Astrocyte of the cerebellum (primary cell): ENCODE data around the gene RASAL2.

Experiments used
- DNase-seq: peaks from one replicate; pipeline ENCODE4 v3.0.0-alpha.2; 2011; ENCODE audit warnings: low read depth
- H3K4me3 ChIP-seq: 2 replicates; pipeline ENCODE4 v1.5.1; 2011; ENCODE audit warnings: mild to moderate bottlenecking, low read depth, low read length, moderate library complexity
- CTCF ChIP-seq: IDR thresholded peaks from 2 replicates; pipeline ENCODE4 v1.5.1; 2012; ENCODE audit warnings: low read length, low read depth, moderate library complexity, mild to moderate bottlenecking; ENCODE audit errors: missing control alignments
- in situ Hi-C: cut with HindIII; loops from 2 replicates; pipeline ENCODE4 v1.10.0; 2017; ENCODE audit warnings: low sequenced_read_pairs

Gene RASAL2

GRCh38 chr1:178071811-178072210 is 22.1 kb upstream of the RASAL2 start:
- TF ChIP-seq CTCF = no peak
- no peak for DNase-seq
- in situ Hi-C loops = no loop called here
- no peak overlapping the region for H3K4me3 ChIP-seq

- TF ChIP-seq CTCF = no peak
- H3K4me3 ChIP-seq = no peak overlapping the region
- in situ Hi-C loops = no loop called here
- DNase-seq = no peak
Measured at GRCh38 chr1:178072326-178072725, 21.6 kb upstream of the RASAL2 start.

GRCh38 chr1:178075333-178075732 is 18.6 kb upstream of the RASAL2 start:
- no peak for TF ChIP-seq CTCF
- no peak overlapping the region for H3K4me3 ChIP-seq
- no peak for DNase-seq
- in situ Hi-C loops = no loop called here

GRCh38 chr1:178076607-178077006 is 17.3 kb upstream of the RASAL2 start:
- H3K4me3 ChIP-seq = no peak overlapping the region
- TF ChIP-seq CTCF = no peak
- no peak for DNase-seq
- in situ Hi-C loops = no loop called here

- DNase-seq = no peak
- in situ Hi-C loops = no loop called here
- TF ChIP-seq CTCF = no peak
- no peak overlapping the region for H3K4me3 ChIP-seq
Measured at GRCh38 chr1:178077917-178078316, 16.0 kb upstream of the RASAL2 start.

- no peak for DNase-seq
- no peak overlapping the region for H3K4me3 ChIP-seq
- in situ Hi-C loops = no loop called here
- TF ChIP-seq CTCF = no peak
Measured at GRCh38 chr1:178086294-178086693, 7.6 kb upstream of the RASAL2 start.

DNA sequence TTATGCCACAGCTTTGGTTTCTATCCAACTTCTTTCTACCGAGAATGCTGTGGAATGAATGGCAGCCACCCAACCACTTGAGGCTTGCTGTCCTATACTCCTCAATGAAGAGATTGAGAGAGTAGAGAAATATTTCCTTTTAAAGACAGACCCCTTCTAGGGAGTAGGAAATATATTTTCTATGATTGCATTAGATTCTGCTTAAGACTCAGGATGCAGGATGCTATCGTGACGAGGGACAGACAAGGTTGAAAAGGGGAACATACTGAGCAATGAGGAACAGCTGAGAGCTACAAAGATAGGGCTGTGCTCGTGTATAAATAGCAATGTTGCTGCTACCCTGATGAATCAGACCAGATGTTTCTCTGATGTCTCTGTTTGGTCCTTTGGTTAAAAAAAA is 7.1 kb upstream of the RASAL2 start:
- in situ Hi-C loops = no loop called here
- DNase-seq = no peak
- no peak for TF ChIP-seq CTCF
- no peak overlapping the region for H3K4me3 ChIP-seq
